ENCODE data around the gene SPRR4. TPM values are rescaled to one million over a fixed set of nuclear protein-coding genes. Genes with fewer than 3 reads are reported as not detected.
"Not testable (repeated sequence)": the region's sequence is repeated elsewhere in the genome, so short reads cannot be mapped to it uniquely, and the experiment has no call there.

Gene SPRR4
- total RNA-seq, 1 experiment from 2014 or later: not detected

DNA sequence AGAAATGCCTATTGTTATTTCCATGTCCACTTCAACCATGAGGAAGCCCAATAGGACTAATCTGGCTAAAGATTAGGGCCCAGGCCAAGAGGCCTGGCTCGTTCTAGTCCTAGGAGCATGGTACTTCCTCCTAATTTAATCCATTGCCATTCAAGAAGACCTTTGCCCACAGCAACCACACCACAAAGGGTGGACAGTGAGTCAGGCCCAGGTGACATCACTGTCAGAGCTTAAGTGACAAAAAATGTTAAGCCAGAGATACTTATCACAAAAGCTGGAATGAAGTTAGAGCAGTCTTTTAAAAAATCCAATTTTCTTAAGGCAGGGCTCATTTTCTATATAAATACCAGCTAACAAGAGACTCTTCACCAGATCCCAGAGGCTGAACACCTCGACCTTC, 30.9 kb downstream of the SPRR4 start, which contains the start of gene SPRR3:
TSS of gene SPRR3 (plus strand) at position 368 of the 400 bp plus-strand sequence. CDS start 1,272 bp downstream, outside the sequence.
- CTCF ChIA-PET: interaction anchor here (0.6 kb wide), 1 partner anchor 222 kb away, joined by 3 read pairs; no protein-coding TSS in a partner anchor
- no peak within 1 kb of the TSS for H3K4me3 ChIP-seq (ENCODE audit: low read length)
- TF ChIP-seq EZH2phosphoT487 (IDR thresholded peaks at IDR 0.05; ENCODE audit: borderline replicate concordance, low read length) (no peak), EZH2 (IDR thresholded peaks at IDR 0.05; ENCODE audit: low read length, unreplicated experiment) (no peak)
- TF ChIP-seq, protein P1, sequence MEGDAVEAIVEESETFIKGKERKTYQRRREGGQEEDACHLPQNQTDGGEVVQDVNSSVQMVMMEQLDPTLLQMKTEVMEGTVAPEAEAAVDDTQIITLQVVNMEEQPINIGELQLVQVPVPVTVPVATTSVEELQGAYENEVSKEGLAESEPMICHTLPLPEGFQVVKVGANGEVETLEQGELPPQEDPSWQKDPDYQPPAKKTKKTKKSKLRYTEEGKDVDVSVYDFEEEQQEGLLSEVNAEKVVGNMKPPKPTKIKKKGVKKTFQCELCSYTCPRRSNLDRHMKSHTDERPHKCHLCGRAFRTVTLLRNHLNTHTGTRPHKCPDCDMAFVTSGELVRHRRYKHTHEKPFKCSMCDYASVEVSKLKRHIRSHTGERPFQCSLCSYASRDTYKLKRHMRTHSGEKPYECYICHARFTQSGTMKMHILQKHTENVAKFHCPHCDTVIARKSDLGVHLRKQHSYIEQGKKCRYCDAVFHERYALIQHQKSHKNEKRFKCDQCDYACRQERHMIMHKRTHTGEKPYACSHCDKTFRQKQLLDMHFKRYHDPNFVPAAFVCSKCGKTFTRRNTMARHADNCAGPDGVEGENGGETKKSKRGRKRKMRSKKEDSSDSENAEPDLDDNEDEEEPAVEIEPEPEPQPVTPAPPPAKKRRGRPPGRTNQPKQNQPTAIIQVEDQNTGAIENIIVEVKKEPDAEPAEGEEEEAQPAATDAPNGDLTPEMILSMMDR (conservative IDR thresholded peaks at IDR 0.05; ENCODE audit: low read depth, low read length): no peak
- H3K27me3 ChIP-seq (ENCODE audit: low read length): peaks cover 22% of the 10 kb centered on the region
- no peaks in the 10 kb centered on the region for H3K9me3 ChIP-seq (ENCODE audit: low read length)
- no peak within 1 kb of the TSS for H2AFZ ChIP-seq (ENCODE audit: low read length)
- no peak within 1 kb of the TSS for H3K4me2 ChIP-seq (ENCODE audit: low read length)
- no peak for ATAC-seq
- H3K9ac ChIP-seq (ENCODE audit: low read length): no peak within 1 kb of the TSS
- H3K36me3 ChIP-seq (ENCODE audit: low read depth, low read length): no peaks in the 10 kb centered on the region
- no peak within 1 kb of the TSS for H3K27ac ChIP-seq (ENCODE audit: low read length)
- peak; percentile 22 for DNase-seq
- no peaks in the 10 kb centered on the region for H3F3A ChIP-seq (ENCODE audit: low read length, unreplicated experiment)
- H3K4me1 ChIP-seq (ENCODE audit: insufficient read depth, low read length): no peaks in the 10 kb centered on the region
- BruUV-seq (replicated peaks): no TSS peak
- H4K20me1 ChIP-seq (ENCODE audit: low read length): no peaks in the 10 kb centered on the region
- H3K9me2 ChIP-seq (replicated peaks; ENCODE audit: low read length): no peaks in the 10 kb centered on the region
- intact Hi-C loops (cut with micrococcal nuclease): no loop called here
- POLR2A ChIA-PET (ENCODE audit: unreplicated experiment): no interaction called here
- no peaks in the 10 kb centered on the region for H3K79me2 ChIP-seq (ENCODE audit: low read length)

DNA sequence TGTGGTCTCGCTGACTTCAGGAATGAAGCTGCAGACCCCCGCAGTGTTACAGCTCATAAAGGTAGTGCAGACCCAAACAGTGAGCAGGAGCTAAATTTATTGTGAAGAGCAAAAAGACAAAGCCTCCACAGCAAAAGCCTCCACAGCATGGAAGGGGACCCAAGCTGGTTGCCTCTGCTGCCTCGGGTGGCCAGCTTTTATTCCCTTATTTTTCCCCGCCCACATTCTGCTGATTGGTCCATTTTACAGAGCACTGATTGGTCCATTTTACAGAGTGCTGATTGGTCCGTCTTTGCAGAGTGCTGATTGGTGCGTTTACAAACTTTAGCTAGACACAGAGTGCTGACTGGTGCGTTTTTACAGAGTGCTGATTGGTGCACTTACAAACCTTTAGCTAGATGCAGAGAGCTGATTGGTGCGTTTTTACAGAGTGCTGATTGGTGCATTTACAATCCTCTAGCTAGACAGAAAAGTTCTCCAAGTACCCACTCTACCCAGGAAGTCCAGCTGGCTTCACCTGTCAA, 40.8 kb downstream of the SPRR4 start:
- H3K9ac ChIP-seq (ENCODE audit: low read length); POLR2A ChIA-PET (ENCODE audit: unreplicated experiment); H3K9me3 ChIP-seq (ENCODE audit: low read length); H3K9me2 ChIP-seq (replicated peaks; ENCODE audit: low read length); DNase-seq; H2AFZ ChIP-seq (ENCODE audit: low read length); H4K20me1 ChIP-seq (ENCODE audit: low read length); CTCF ChIA-PET; H3K4me3 ChIP-seq (ENCODE audit: low read length); intact Hi-C loops (cut with micrococcal nuclease); H3K27ac ChIP-seq (ENCODE audit: low read length); H3K36me3 ChIP-seq (ENCODE audit: low read depth, low read length); H3F3A ChIP-seq (ENCODE audit: low read length, unreplicated experiment); BruUV-seq (replicated peaks); ATAC-seq; H3K79me2 ChIP-seq (ENCODE audit: low read length); H3K4me2 ChIP-seq (ENCODE audit: low read length); H3K4me1 ChIP-seq (ENCODE audit: insufficient read depth, low read length): not testable (repeated sequence)
- H3K27me3 ChIP-seq (ENCODE audit: low read length): peaks cover 22% of the 10 kb centered on the region; the same call in 1 of the 2 replicates

GRCh38 chr1:153021829-153022228, 51.4 kb downstream of the SPRR4 start:
- H3K4me3 ChIP-seq (ENCODE audit: low read length); intact Hi-C loops (cut with micrococcal nuclease); BruUV-seq (replicated peaks); ATAC-seq; H3K27ac ChIP-seq (ENCODE audit: low read length); H3K4me2 ChIP-seq (ENCODE audit: low read length); H3K36me3 ChIP-seq (ENCODE audit: low read depth, low read length); DNase-seq; H3K9ac ChIP-seq (ENCODE audit: low read length); H3K9me2 ChIP-seq (replicated peaks; ENCODE audit: low read length); H3K9me3 ChIP-seq (ENCODE audit: low read length); H3K79me2 ChIP-seq (ENCODE audit: low read length); CTCF ChIA-PET; H2AFZ ChIP-seq (ENCODE audit: low read length); H3F3A ChIP-seq (ENCODE audit: low read length, unreplicated experiment); H4K20me1 ChIP-seq (ENCODE audit: low read length); H3K4me1 ChIP-seq (ENCODE audit: insufficient read depth, low read length): not testable (repeated sequence)
- POLR2A ChIA-PET (ENCODE audit: unreplicated experiment): interaction anchor here (0.5 kb wide), 1 partner anchor 11 kb away, joined by 3 read pairs; no protein-coding TSS in a partner anchor
- peaks cover 35% of the 10 kb centered on the region; the same call in 1 of the 2 replicates for H3K27me3 ChIP-seq (ENCODE audit: low read length)

Other genes with a start within 250 kb of the SPRR4 start
- not detected in 2 replicates for gene KPRP, start 212.6 kb upstream of the SPRR4 start, total RNA-seq (2014; rRNA removed)
- gene LCE1F, start 195.5 kb upstream of the SPRR4 start, total RNA-seq (2014; rRNA removed): not detected in 2 replicates
- gene LCE1E, start 184.4 kb upstream of the SPRR4 start, total RNA-seq (2014; rRNA removed): not detected in 2 replicates
- gene LCE1D, start 173.9 kb upstream of the SPRR4 start, total RNA-seq (2014; rRNA removed): not detected in 2 replicates
- not detected in 2 replicates for gene LCE1C, start 164.0 kb upstream of the SPRR4 start, total RNA-seq (2014; rRNA removed)
- gene LCE1B, start 158.7 kb upstream of the SPRR4 start, total RNA-seq (2014; rRNA removed): not detected in 2 replicates
- not detected in 2 replicates for gene LCE1A, start 143.2 kb upstream of the SPRR4 start, total RNA-seq (2014; rRNA removed)
- not detected in 2 replicates for gene LCE6A, start 127.8 kb upstream of the SPRR4 start, total RNA-seq (2014; rRNA removed)
- gene LCE7A, start 110.7 kb upstream of the SPRR4 start, total RNA-seq (2014; rRNA removed): not detected in 2 replicates
- gene SMCP, start 92.3 kb upstream of the SPRR4 start, total RNA-seq (2014; rRNA removed): not detected in 2 replicates
- 0.55 and 1.0 TPM in 2 replicates for gene IVL, start 62.1 kb upstream of the SPRR4 start, total RNA-seq (2014; rRNA removed)
- not detected in 2 replicates for gene SPRR5, start 23.4 kb upstream of the SPRR4 start, total RNA-seq (2014; rRNA removed)
- gene SPRR1A, start 13.4 kb downstream of the SPRR4 start, total RNA-seq (2014; rRNA removed): not detected in 2 replicates
- gene SPRR3, start 31.1 kb downstream of the SPRR4 start, total RNA-seq (2014; rRNA removed): 0.51 TPM in 1 of 2 replicates, not detected in the other
- not detected in 2 replicates for gene SPRR1B, start 60.6 kb downstream of the SPRR4 start, total RNA-seq (2014; rRNA removed)
- gene SPRR2D, start 70.5 kb downstream of the SPRR4 start, total RNA-seq (2014; rRNA removed): not detected in 2 replicates
- gene SPRR2A, start 86.9 kb downstream of the SPRR4 start, total RNA-seq (2014; rRNA removed): not detected in 2 replicates
- not detected in 2 replicates for gene SPRR2B, start 101.0 kb downstream of the SPRR4 start, total RNA-seq (2014; rRNA removed)
- gene SPRR2E, start 123.9 kb downstream of the SPRR4 start, total RNA-seq (2014; rRNA removed): not detected in 2 replicates
- gene SPRR2F, start 142.9 kb downstream of the SPRR4 start, total RNA-seq (2014; rRNA removed): not detected in 2 replicates
- not detected in 2 replicates for gene SPRR2G, start 180.2 kb downstream of the SPRR4 start, total RNA-seq (2014; rRNA removed)
- not detected in 2 replicates for gene LELP1, start 232.8 kb downstream of the SPRR4 start, total RNA-seq (2014; rRNA removed)
- not detected in 2 replicates for gene PRR9, start 246.9 kb downstream of the SPRR4 start, total RNA-seq (2014; rRNA removed)

Data from PC-3 (cell line).